Activated B cell treated with CpG ODN at 0.5 μM for 24 hours (primary cell): ENCODE measurements around the gene PDZRN4. TPM values are rescaled to one million over a fixed set of nuclear protein-coding genes. Genes with fewer than 3 reads are reported as not detected.

Experiments
- ATAC-seq: fragments of 200-7000 bp; cut with Tn5 transposase; one replicate; pipeline ENCODE4 v1.10.0; 2021; ENCODE audit warnings: low read depth, mild to moderate bottlenecking, moderate library complexity
- CTCF ChIA-PET: fragments of 350-600 bp; sonication (Branson Sonifier 250); formaldehyde crosslinking; loops from one replicate; lab custom pipeline; 2021; ENCODE audit warnings: antibody characterized with exemption; lab: Charles Lee
- POLR2A ChIA-PET: fragments of 350-600 bp; sonication (Branson Sonifier 250); formaldehyde crosslinking; loops from one replicate; lab custom pipeline; 2021; ENCODE audit warnings: antibody characterized with exemption; lab: Charles Lee
- DNase-seq: peaks from one replicate; pipeline ENCODE4 v3.0.0; 2022
- H3K27ac Mint-ChIP-seq: one replicate; pipeline ENCODE4 v1.8.0; 2020; ENCODE audit warnings: mixed read lengths
- H3K27me3 Mint-ChIP-seq: one replicate; pipeline ENCODE4 v1.8.0; 2021; ENCODE audit warnings: mixed read lengths
- H3K36me3 Mint-ChIP-seq: one replicate; pipeline ENCODE4 v1.8.0; 2021; ENCODE audit warnings: low read depth, mixed read lengths
- H3K4me1 Mint-ChIP-seq: one replicate; pipeline ENCODE4 v1.8.0; 2021; ENCODE audit warnings: mixed read lengths
- H3K4me3 Mint-ChIP-seq: one replicate; pipeline ENCODE4 v1.8.0; 2020; ENCODE audit warnings: mild to moderate bottlenecking, mixed read lengths
- H3K9me3 Mint-ChIP-seq: one replicate; pipeline ENCODE4 v1.8.0; 2020; ENCODE audit warnings: mixed read lengths
- CTCF ChIP-seq: fragments of 200-600 bp; IDR thresholded peaks from one replicate; pipeline ENCODE4 v1.8.0; 2022; ENCODE audit warnings: antibody characterized with exemption, mild to moderate bottlenecking
- intact Hi-C: fragments of 100-400 bp; cut with micrococcal nuclease; formaldehyde crosslinking; loops from one replicate; pipeline ENCODE4 v1.15.1; 2024
- total RNA-seq: library from RNA; stranded (reverse); gene quantifications from 2 replicates; pipeline ENCODE4 v1.2.3, GENCODE V29; 2022

The PDZRN4 gene
- total RNA-seq, 1 donor from 2014 or later: not detected

- H3K9me3 Mint-ChIP-seq: no peaks in the 10 kb centered on the region
- no peak for TF ChIP-seq CTCF
- intact Hi-C loops: no loop called here
- no peak overlapping the region for H3K27ac Mint-ChIP-seq
- ChIA-PET POLR2A (no interaction called here), CTCF (no interaction called here)
- no peaks in the 10 kb centered on the region for H3K36me3 Mint-ChIP-seq
- H3K4me3 Mint-ChIP-seq: no peak overlapping the region
- no peak for DNase-seq
- H3K4me1 Mint-ChIP-seq: no peaks in the 10 kb centered on the region
- H3K27me3 Mint-ChIP-seq: no peaks in the 10 kb centered on the region
- ATAC-seq: no peak
Measured at GRCh38 chr12:41334390-41334789, 146.3 kb downstream of the PDZRN4 start.

- Mint-ChIP-seq H3K27ac (no peak overlapping the region), H3K27me3 (no peaks in the 10 kb centered on the region), H3K4me1 (no peaks in the 10 kb centered on the region), H3K36me3 (no peaks in the 10 kb centered on the region), H3K9me3 (no peaks in the 10 kb centered on the region), H3K4me3 (no peak overlapping the region)
- TF ChIP-seq CTCF: no peak
- POLR2A ChIA-PET: no interaction called here
- intact Hi-C loops: no loop called here
- ATAC-seq (no peak), DNase-seq (no peak)
- CTCF ChIA-PET: no interaction called here
Measured at GRCh38 chr12:41336041-41336549, 148.0 kb downstream of the PDZRN4 start.

GRCh38 chr12:41339784-41340183, 151.7 kb downstream of the PDZRN4 start:
- CTCF ChIA-PET: no interaction called here
- H3K27me3 Mint-ChIP-seq: no peaks in the 10 kb centered on the region
- TF ChIP-seq CTCF: no peak
- DNase-seq: no peak
- no peaks in the 10 kb centered on the region for H3K36me3 Mint-ChIP-seq
- H3K4me3 Mint-ChIP-seq: no peak overlapping the region
- no peak for ATAC-seq
- no peak overlapping the region for H3K27ac Mint-ChIP-seq
- H3K4me1 Mint-ChIP-seq: no peaks in the 10 kb centered on the region
- H3K9me3 Mint-ChIP-seq: no peaks in the 10 kb centered on the region
- intact Hi-C loops: no loop called here
- POLR2A ChIA-PET: no interaction called here

GRCh38 chr12:41344776-41345470, 156.8 kb downstream of the PDZRN4 start:
- H3K27me3 Mint-ChIP-seq: no peaks in the 10 kb centered on the region
- H3K9me3 Mint-ChIP-seq: no peaks in the 10 kb centered on the region
- H3K4me1 Mint-ChIP-seq: no peaks in the 10 kb centered on the region
- CTCF ChIA-PET: no interaction called here
- H3K4me3 Mint-ChIP-seq: no peak overlapping the region
- intact Hi-C loops: no loop called here
- TF ChIP-seq CTCF: no peak
- H3K36me3 Mint-ChIP-seq: no peaks in the 10 kb centered on the region
- DNase-seq (no peak), ATAC-seq (no peak)
- POLR2A ChIA-PET: no interaction called here
- H3K27ac Mint-ChIP-seq: no peak overlapping the region

DNA sequence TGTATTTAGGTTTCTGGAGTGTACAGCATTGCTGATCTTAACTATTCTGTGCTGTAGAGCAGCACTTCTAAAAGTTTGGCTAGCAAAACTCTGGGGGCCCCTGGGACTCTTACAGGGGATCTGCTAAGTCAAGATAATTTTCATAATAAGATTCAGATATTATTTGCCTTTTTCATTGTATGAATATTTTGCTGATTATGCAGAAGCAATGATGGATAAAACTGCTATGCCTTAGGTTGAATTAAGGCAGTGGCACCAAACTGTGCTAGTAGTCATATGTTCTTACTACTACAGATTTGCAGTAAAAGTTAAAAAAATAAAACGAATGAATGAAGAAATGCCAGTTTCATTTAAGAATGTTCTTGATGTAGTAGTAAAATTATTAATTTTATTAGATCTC, 160.1 kb downstream of the PDZRN4 start:
- no peak for DNase-seq
- intact Hi-C loops: no loop called here
- ChIA-PET CTCF (no interaction called here), POLR2A (no interaction called here)
- Mint-ChIP-seq H3K4me1 (no peaks in the 10 kb centered on the region), H3K27me3 (no peaks in the 10 kb centered on the region), H3K4me3 (no peak overlapping the region), H3K27ac (no peak overlapping the region), H3K36me3 (no peaks in the 10 kb centered on the region), H3K9me3 (peaks cover 6% of the 10 kb centered on the region)
- ATAC-seq: no peak
- TF ChIP-seq CTCF: no peak
